ENCODE data around the gene SEL1L3.

Gene SEL1L3

GRCh38 chr4:25889589-25890503 is 27.1 kb upstream of the SEL1L3 start:
- in situ Hi-C loops (cut with HindIII; ENCODE audit: low sequenced_read_pairs): no loop called here
- H3K4me3 ChIP-seq (ENCODE audit: low read depth, low read length): no peak overlapping the region
- no peak for DNase-seq (ENCODE audit: low read depth)
- no peak for TF ChIP-seq CTCF (IDR thresholded peaks at IDR 0.05; ENCODE audit: low read depth, low read length, missing control alignments)

GRCh38 chr4:25888781-25889180 is 26.0 kb upstream of the SEL1L3 start:
- no peak for TF ChIP-seq CTCF (IDR thresholded peaks at IDR 0.05; ENCODE audit: low read depth, low read length, missing control alignments)
- H3K4me3 ChIP-seq (ENCODE audit: low read depth, low read length): no peak overlapping the region
- DNase-seq (ENCODE audit: low read depth): no peak
- in situ Hi-C loops (cut with HindIII; ENCODE audit: low sequenced_read_pairs): no loop called here

- in situ Hi-C loops (cut with HindIII; ENCODE audit: low sequenced_read_pairs): no loop called here
- no peak for TF ChIP-seq CTCF (IDR thresholded peaks at IDR 0.05; ENCODE audit: low read depth, low read length, missing control alignments)
- no peak overlapping the region for H3K4me3 ChIP-seq (ENCODE audit: low read depth, low read length)
- DNase-seq (ENCODE audit: low read depth): no peak
Observed at GRCh38 chr4:25884031-25884782, 21.4 kb upstream of the SEL1L3 start.

GRCh38 chr4:25883565-25883964 is 20.8 kb upstream of the SEL1L3 start:
- no peak for DNase-seq (ENCODE audit: low read depth)
- in situ Hi-C loops (cut with HindIII; ENCODE audit: low sequenced_read_pairs): no loop called here
- no peak overlapping the region for H3K4me3 ChIP-seq (ENCODE audit: low read depth, low read length)
- no peak for TF ChIP-seq CTCF (IDR thresholded peaks at IDR 0.05; ENCODE audit: low read depth, low read length, missing control alignments)

- no peak for DNase-seq (ENCODE audit: low read depth)
- in situ Hi-C loops (cut with HindIII; ENCODE audit: low sequenced_read_pairs): no loop called here
- TF ChIP-seq CTCF (IDR thresholded peaks at IDR 0.05; ENCODE audit: low read depth, low read length, missing control alignments): no peak
- H3K4me3 ChIP-seq (ENCODE audit: low read depth, low read length): no peak overlapping the region
Observed at GRCh38 chr4:25882226-25882625, 19.4 kb upstream of the SEL1L3 start.

GRCh38 chr4:25881193-25881592 is 18.4 kb upstream of the SEL1L3 start:
- DNase-seq (ENCODE audit: low read depth): no peak
- no peak for TF ChIP-seq CTCF (IDR thresholded peaks at IDR 0.05; ENCODE audit: low read depth, low read length, missing control alignments)
- H3K4me3 ChIP-seq (ENCODE audit: low read depth, low read length): no peak overlapping the region
- in situ Hi-C loops (cut with HindIII; ENCODE audit: low sequenced_read_pairs): no loop called here

Measured in astrocyte of the cerebellum (primary cell).